ENCODE measurements around the gene CETP. TPM values are rescaled to one million over a fixed set of nuclear protein-coding genes. Genes with fewer than 3 reads are reported as not detected.

CETP gene
- total and polyA plus RNA-seq, 2 of the 13 experiments (the other 11 are each of a cell fraction or from before 2014, with no cell fraction given), result 0.31 to 9.8 TPM

DNA sequence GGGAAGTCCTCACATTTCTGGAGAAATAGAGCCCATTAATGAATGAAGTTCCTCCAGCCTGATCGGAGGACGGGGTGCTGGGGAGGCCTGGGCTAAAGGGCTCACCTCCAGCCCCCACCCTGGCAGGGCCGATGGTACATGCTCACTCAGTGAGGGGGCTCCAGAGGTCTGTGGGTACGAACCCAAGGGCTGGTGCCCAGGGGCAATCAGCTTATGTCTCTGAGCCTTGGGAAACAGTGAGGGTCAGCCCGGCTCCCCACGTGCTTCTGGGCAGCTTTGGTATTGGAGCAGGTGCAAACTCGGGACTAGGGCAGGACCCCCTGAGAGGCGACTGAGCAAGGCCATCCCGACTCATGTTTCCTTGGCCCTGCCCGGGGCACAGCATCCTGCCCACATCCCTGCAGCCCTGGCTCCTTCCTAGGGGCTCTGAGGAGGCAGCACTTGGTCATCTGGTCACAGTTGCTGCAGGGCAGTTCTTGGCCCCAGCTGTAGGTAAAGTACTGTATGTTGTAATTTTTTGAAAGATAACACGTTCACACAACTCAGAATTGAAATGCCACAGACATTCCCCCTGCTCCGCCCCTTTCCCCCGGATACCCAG lies 969 bp upstream of the CETP start (continued):
- TF ChIP-seq, protein P1, sequence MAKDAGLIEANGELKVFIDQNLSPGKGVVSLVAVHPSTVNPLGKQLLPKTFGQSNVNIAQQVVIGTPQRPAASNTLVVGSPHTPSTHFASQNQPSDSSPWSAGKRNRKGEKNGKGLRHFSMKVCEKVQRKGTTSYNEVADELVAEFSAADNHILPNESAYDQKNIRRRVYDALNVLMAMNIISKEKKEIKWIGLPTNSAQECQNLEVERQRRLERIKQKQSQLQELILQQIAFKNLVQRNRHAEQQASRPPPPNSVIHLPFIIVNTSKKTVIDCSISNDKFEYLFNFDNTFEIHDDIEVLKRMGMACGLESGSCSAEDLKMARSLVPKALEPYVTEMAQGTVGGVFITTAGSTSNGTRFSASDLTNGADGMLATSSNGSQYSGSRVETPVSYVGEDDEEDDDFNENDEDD (CRISPR knock-in tag; IDR thresholded peaks at IDR 0.05; ENCODE audit: borderline replicate concordance), result no peak

DNA sequence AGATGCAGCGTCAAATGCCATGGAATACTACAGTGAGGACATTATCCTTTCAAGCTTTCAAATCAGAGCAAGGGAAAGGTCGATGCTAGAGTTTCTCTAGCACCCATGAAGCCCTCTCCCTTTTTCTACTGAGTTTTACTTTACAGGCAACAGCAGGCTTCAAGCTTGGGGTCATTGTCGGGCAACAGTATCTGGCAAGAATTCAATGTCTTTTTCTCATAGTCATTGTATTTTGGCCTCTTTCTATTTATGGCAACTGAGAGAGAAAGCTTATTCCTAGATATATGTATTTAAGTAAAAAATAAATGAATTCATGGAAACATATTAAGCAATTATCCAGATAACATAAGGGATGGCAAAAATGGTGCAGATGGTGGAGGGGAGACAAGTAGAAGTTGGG lies 364 bp upstream of the CETP start:
- FAIRE-seq (no peak), ATAC-seq (no peak), DNase-seq (ENCODE audit: low spot score) (no peak)
- Histone ChIP-seq H3K9ac (ENCODE audit: insufficient read depth, low read depth, low read length) (no peak overlapping the region), H3K36me3 (replicated peaks in 1 of 2; ENCODE audit: control insufficient read depth in 1 of 2, insufficient read depth in 2 of 2, low read length in 2 of 2) (no peaks in the 10 kb centered on the region), H3K4me1 (ENCODE audit: insufficient read depth, low read length) (peaks cover 57% of the 10 kb centered on the region), H2AFZ (ENCODE audit: low read length) (no peak overlapping the region), H3K27ac (ENCODE audit: extremely low read length, insufficient read depth, low read length) (no peak overlapping the region), H3K4me2 (ENCODE audit: low read depth, low read length) (peak overlapping the region; percentile 41), H3K9me3 (ENCODE audit: low read length) (no peaks in the 10 kb centered on the region), H3K79me2 (ENCODE audit: insufficient read depth, low read length) (no peaks in the 10 kb centered on the region), H3K4me3 (replicated peaks in 1 of 3; ENCODE audit: insufficient read depth in 1 of 3, low read depth in 2 of 3, low read length in 3 of 3) (peak overlapping the region in 1 of 3 experiments; percentile 12; a peak in 1 of 6 replicates), H4K20me1 (ENCODE audit: insufficient read depth, low read length) (no peaks in the 10 kb centered on the region), H3K27me3 (ENCODE audit: control insufficient read depth in 1 of 2, insufficient read depth in 2 of 2, low read length in 2 of 2) (peaks cover 6 to 22% of the 10 kb centered on the region in 2 experiments; a peak in 4 of 5 replicates)
- BruUV-seq (replicated peaks), result no TSS peak
- ChIA-PET CTCF (ENCODE audit: low intra/inter-chr PET ratio, low total read pairs) (no interaction called here), POLR2A (interaction anchor here (1.1 to 1.5 kb wide), 2 partner anchors 14 to 411 kb away, joined by 3 to 4 read pairs; partner anchors contain the start of gene CX3CL1)
- no peak for TF ChIP-seq ATF1 (CRISPR knock-in tag; IDR thresholded peaks at IDR 0.05)
- intact Hi-C loops (cut with micrococcal nuclease; ENCODE audit: unreplicated experiment), result no loop called here
- WGBS (ENCODE audit: low lambda C conversion rate), result 25% methylated on average over 3 of the region's 3 CpGs
- in situ Hi-C loops (cut with HindIII; ENCODE audit: extremely low pct_ligation_motif_present, low pct_unique_long_range_greater_than_20kb), result no loop called here
